NT2/D1 (cell line): ENCODE data around the gene CD34.
A peak's percentile ranks its signal among the peaks of the same experiment; 100 is the strongest.
"Not testable (repeated sequence)": the region's sequence is repeated elsewhere in the genome, so short reads cannot be mapped to it uniquely, and the experiment has no call there.

Experiments
- DNase-seq: peaks from one replicate; pipeline ENCODE4 v3.0.0-alpha.2; 2011; ENCODE audit warnings: low read depth, low spot score
- H3K27me3 ChIP-seq: 2 replicates; pipeline ENCODE4 v1.6.0; 2011; ENCODE audit warnings: mild to moderate bottlenecking; ENCODE audit not compliant: insufficient read length, insufficient read depth
- H3K36me3 ChIP-seq: 2 replicates; pipeline ENCODE4 v1.6.1; 2011; ENCODE audit warnings: mild to moderate bottlenecking, low read length, mixed read lengths; ENCODE audit not compliant: insufficient read depth, insufficient read length
- H3K4me1 ChIP-seq: 2 replicates; pipeline ENCODE4 v1.5.1; 2011; ENCODE audit not compliant: insufficient read depth, insufficient read length
- H3K4me3 ChIP-seq: 2 replicates; pipeline ENCODE4 v1.5.1; 2011; ENCODE audit warnings: low read depth; ENCODE audit not compliant: insufficient read length
- H3K9ac ChIP-seq: 2 replicates; pipeline ENCODE4 v1.6.0; 2011; ENCODE audit warnings: low read depth; ENCODE audit not compliant: insufficient read length
- H3K9me3 ChIP-seq: 2 replicates; pipeline ENCODE4 v1.5.1; 2011; ENCODE audit warnings: mild to moderate bottlenecking, low read length; ENCODE audit not compliant: insufficient read depth
- SUZ12 ChIP-seq: IDR thresholded peaks from 2 replicates; pipeline ENCODE4 v1.6.1; 2011; ENCODE audit not compliant: insufficient read length, insufficient read depth; ENCODE audit errors: extremely low read depth
- YY1 ChIP-seq: IDR thresholded peaks from 2 replicates; pipeline ENCODE4 v1.6.1; 2011; ENCODE audit not compliant: insufficient read length, insufficient read depth
- ZNF274 ChIP-seq: IDR thresholded peaks from 2 replicates; pipeline ENCODE4 v1.6.1; 2011; ENCODE audit warnings: mild to moderate bottlenecking, low read depth, low read length

CD34 gene

GRCh38 chr1:207926984-207927383 is 16.1 kb upstream of the CD34 start:
- no peak for DNase-seq
- Histone ChIP-seq H3K36me3 (no peaks in the 10 kb centered on the region), H3K9me3 (no peaks in the 10 kb centered on the region), H3K4me1 (peaks cover 3% of the 10 kb centered on the region), H3K9ac (no peak overlapping the region), H3K4me3 (no peak overlapping the region), H3K27me3 (peaks cover 7% of the 10 kb centered on the region)
- no peak for TF ChIP-seq SUZ12
- no peak for TF ChIP-seq ZNF274
- no peak for TF ChIP-seq YY1

- not testable (repeated sequence) for DNase-seq, H3K4me1 ChIP-seq, H3K36me3 ChIP-seq, H3K27me3 ChIP-seq, H3K4me3 ChIP-seq, H3K9me3 ChIP-seq, H3K9ac ChIP-seq
Observed at GRCh38 chr1:207925969-207926368, 15.0 kb upstream of the CD34 start.

- Histone ChIP-seq H3K9ac (no peak overlapping the region), H3K27me3 (peaks cover 7% of the 10 kb centered on the region), H3K4me1 (peaks cover 3% of the 10 kb centered on the region), H3K4me3 (no peak overlapping the region), H3K9me3 (no peaks in the 10 kb centered on the region), H3K36me3 (no peaks in the 10 kb centered on the region)
- DNase-seq, result peak; percentile 42
- TF ChIP-seq YY1 (no peak), SUZ12 (no peak), ZNF274 (no peak)
Observed at GRCh38 chr1:207925210-207925609, 14.3 kb upstream of the CD34 start.

- Histone ChIP-seq H3K36me3 (no peaks in the 10 kb centered on the region), H3K4me1 (peaks cover 3% of the 10 kb centered on the region), H3K9me3 (no peaks in the 10 kb centered on the region), H3K9ac (no peak overlapping the region), H3K27me3 (peaks cover 7% of the 10 kb centered on the region), H3K4me3 (no peak overlapping the region)
- TF ChIP-seq SUZ12, result no peak
- no peak for TF ChIP-seq YY1
- TF ChIP-seq ZNF274, result no peak
- no peak for DNase-seq
Observed at GRCh38 chr1:207923561-207923960, 12.6 kb upstream of the CD34 start.

- no peak for DNase-seq
- H3K4me3 ChIP-seq, result no peak overlapping the region
- H3K27me3 ChIP-seq, result peaks cover 7% of the 10 kb centered on the region
- H3K36me3 ChIP-seq, result no peaks in the 10 kb centered on the region
- no peaks in the 10 kb centered on the region for H3K9me3 ChIP-seq
- no peak overlapping the region for H3K9ac ChIP-seq
- peaks cover 3% of the 10 kb centered on the region for H3K4me1 ChIP-seq
- no peak for TF ChIP-seq SUZ12
- no peak for TF ChIP-seq ZNF274
- TF ChIP-seq YY1, result no peak
Observed at GRCh38 chr1:207923121-207923520, 12.2 kb upstream of the CD34 start.

- H3K9me3 ChIP-seq, result no peaks in the 10 kb centered on the region
- no peak for DNase-seq
- no peak overlapping the region for H3K4me3 ChIP-seq
- no peak for TF ChIP-seq SUZ12
- peaks cover 3% of the 10 kb centered on the region for H3K4me1 ChIP-seq
- H3K36me3 ChIP-seq, result no peaks in the 10 kb centered on the region
- H3K9ac ChIP-seq, result no peak overlapping the region
- peaks cover 7% of the 10 kb centered on the region for H3K27me3 ChIP-seq
Observed at GRCh38 chr1:207922554-207922953, 11.6 kb upstream of the CD34 start.

- H3K27me3 ChIP-seq, result peaks cover 7% of the 10 kb centered on the region
- no peak overlapping the region for H3K4me3 ChIP-seq
- peaks cover 3% of the 10 kb centered on the region for H3K4me1 ChIP-seq
- DNase-seq, result no peak
- TF ChIP-seq ZNF274, result no peak
- no peak for TF ChIP-seq YY1
- TF ChIP-seq SUZ12, result no peak
- H3K9ac ChIP-seq, result no peak overlapping the region
- H3K36me3 ChIP-seq, result no peaks in the 10 kb centered on the region
- no peaks in the 10 kb centered on the region for H3K9me3 ChIP-seq
Observed at GRCh38 chr1:207921321-207921720, 10.4 kb upstream of the CD34 start.

GRCh38 chr1:207920444-207921021 is 9.6 kb upstream of the CD34 start:
- H3K27me3 ChIP-seq, result peaks cover 7% of the 10 kb centered on the region
- no peak for TF ChIP-seq SUZ12
- no peak for TF ChIP-seq YY1
- no peak for TF ChIP-seq ZNF274
- no peak for DNase-seq

More at GRCh38 chr1:207920444-207921021, 9.6 kb upstream of the CD34 start:
- Histone ChIP-seq H3K9ac (no peak overlapping the region), H3K36me3 (no peaks in the 10 kb centered on the region), H3K9me3 (no peaks in the 10 kb centered on the region), H3K4me3 (no peak overlapping the region), H3K4me1 (peaks cover 3% of the 10 kb centered on the region)
